HUES6 (cell line): Measurements from ENCODE around the gene COL24A1.

Experiments
- H3K27ac ChIP-seq: 2 replicates; pipeline ENCODE4 v1.7.0; 2013; ENCODE audit warnings: low read depth, mild to moderate bottlenecking, low read length, inconsistent platforms
- H3K27me3 ChIP-seq: 2 replicates; pipeline ENCODE4 v1.6.1; 2013; ENCODE audit warnings: low read length; ENCODE audit not compliant: control insufficient read depth, insufficient read depth
- H3K36me3 ChIP-seq: 2 replicates; pipeline ENCODE4 v1.6.1; 2013; ENCODE audit warnings: low read length; ENCODE audit not compliant: control insufficient read depth, insufficient read depth
- H3K4me1 ChIP-seq: 2 replicates; pipeline ENCODE4 v1.6.1; 2013; ENCODE audit warnings: low read length; ENCODE audit not compliant: control insufficient read depth, insufficient read depth
- H3K4me3 ChIP-seq: 2 replicates; pipeline ENCODE4 v1.5.1; 2013; ENCODE audit warnings: low read depth, low read length
- H3K9ac ChIP-seq: one replicate; pipeline ENCODE4 v1.6.1; 2013; ENCODE audit warnings: mild to moderate bottlenecking, low read length
- H3K9me3 ChIP-seq: 2 replicates; pipeline ENCODE4 v1.6.1; 2013; ENCODE audit warnings: low read depth, low read length; ENCODE audit not compliant: control insufficient read depth, insufficient read depth

The COL24A1 gene

GRCh38 chr1:86052948-86053698 lies 103.4 kb downstream of the COL24A1 start:
- no peak overlapping the region for H3K9ac ChIP-seq
- H3K27ac ChIP-seq: no peak overlapping the region
- H3K36me3 ChIP-seq: no peaks in the 10 kb centered on the region
- no peaks in the 10 kb centered on the region for H3K4me1 ChIP-seq
- no peaks in the 10 kb centered on the region for H3K9me3 ChIP-seq
- H3K4me3 ChIP-seq: no peak overlapping the region
- no peaks in the 10 kb centered on the region for H3K27me3 ChIP-seq

GRCh38 chr1:86035101-86035500 lies 121.5 kb downstream of the COL24A1 start:
- Histone ChIP-seq H3K36me3 (no peaks in the 10 kb centered on the region), H3K4me3 (no peak overlapping the region), H3K9me3 (no peaks in the 10 kb centered on the region), H3K27me3 (no peaks in the 10 kb centered on the region), H3K9ac (no peak overlapping the region), H3K4me1 (no peaks in the 10 kb centered on the region), H3K27ac (no peak overlapping the region)

- Histone ChIP-seq H3K36me3 (no peaks in the 10 kb centered on the region), H3K27me3 (no peaks in the 10 kb centered on the region), H3K4me1 (no peaks in the 10 kb centered on the region), H3K4me3 (no peak overlapping the region), H3K9me3 (0 out of 2 replicates have a peak, but pooled peaks cover 7% of the 10 kb centered on the region), H3K9ac (no peak overlapping the region), H3K27ac (no peak overlapping the region)
These were observed 126.4 kb downstream of the COL24A1 start for GRCh38 chr1:86030180-86030579.

- no peak overlapping the region for H3K9ac ChIP-seq
- H3K27me3 ChIP-seq: no peaks in the 10 kb centered on the region
- H3K4me3 ChIP-seq: no peak overlapping the region
- H3K36me3 ChIP-seq: no peaks in the 10 kb centered on the region
- H3K4me1 ChIP-seq: no peaks in the 10 kb centered on the region
- no peaks in the 10 kb centered on the region for H3K9me3 ChIP-seq
- no peak overlapping the region for H3K27ac ChIP-seq
These were observed 138.2 kb downstream of the COL24A1 start for GRCh38 chr1:86018283-86018923.

- Histone ChIP-seq H3K4me1 (no peaks in the 10 kb centered on the region), H3K4me3 (no peak overlapping the region), H3K27ac (no peak overlapping the region), H3K9ac (no peak overlapping the region), H3K27me3 (no peaks in the 10 kb centered on the region), H3K9me3 (no peaks in the 10 kb centered on the region), H3K36me3 (no peaks in the 10 kb centered on the region)
These were observed 140.4 kb downstream of the COL24A1 start for GRCh38 chr1:86016076-86016759.

GRCh38 chr1:86015375-86015774 lies 141.2 kb downstream of the COL24A1 start:
- Histone ChIP-seq H3K36me3 (no peaks in the 10 kb centered on the region), H3K27ac (no peak overlapping the region), H3K27me3 (no peaks in the 10 kb centered on the region), H3K4me3 (no peak overlapping the region), H3K4me1 (no peaks in the 10 kb centered on the region), H3K9me3 (no peaks in the 10 kb centered on the region), H3K9ac (no peak overlapping the region)

- H3K4me3 ChIP-seq: no peak overlapping the region
- H3K9me3 ChIP-seq: no peaks in the 10 kb centered on the region
- no peak overlapping the region for H3K9ac ChIP-seq
- H3K27ac ChIP-seq: no peak overlapping the region
- no peaks in the 10 kb centered on the region for H3K36me3 ChIP-seq
- no peaks in the 10 kb centered on the region for H3K27me3 ChIP-seq
- H3K4me1 ChIP-seq: no peaks in the 10 kb centered on the region
These were observed 156.0 kb downstream of the COL24A1 start for GRCh38 chr1:86000601-86001000.

- H3K36me3 ChIP-seq: no peaks in the 10 kb centered on the region
- H3K4me3 ChIP-seq: no peak overlapping the region
- H3K27me3 ChIP-seq: no peaks in the 10 kb centered on the region
- H3K9ac ChIP-seq: no peak overlapping the region
- no peaks in the 10 kb centered on the region for H3K4me1 ChIP-seq
- no peaks in the 10 kb centered on the region for H3K9me3 ChIP-seq
- H3K27ac ChIP-seq: no peak overlapping the region
These were observed 158.3 kb downstream of the COL24A1 start for GRCh38 chr1:85998105-85998855.

GRCh38 chr1:85992791-85993190 lies 163.8 kb downstream of the COL24A1 start:
- no peaks in the 10 kb centered on the region for H3K36me3 ChIP-seq
- H3K27ac ChIP-seq: no peak overlapping the region
- peaks cover 2% of the 10 kb centered on the region; the same call in 1 of the 2 replicates for H3K9me3 ChIP-seq
- H3K9ac ChIP-seq: no peak overlapping the region
- H3K4me3 ChIP-seq: no peak overlapping the region
- no peaks in the 10 kb centered on the region for H3K4me1 ChIP-seq
- no peaks in the 10 kb centered on the region for H3K27me3 ChIP-seq

- H3K4me3 ChIP-seq: no peak overlapping the region
These were observed 165.3 kb downstream of the COL24A1 start for GRCh38 chr1:85991261-85991660.

More at GRCh38 chr1:85991261-85991660, 165.3 kb downstream of the COL24A1 start:
- Histone ChIP-seq H3K9me3 (peaks cover 2% of the 10 kb centered on the region; the same call in 1 of the 2 replicates), H3K36me3 (no peaks in the 10 kb centered on the region), H3K9ac (no peak overlapping the region), H3K27ac (no peak overlapping the region), H3K4me1 (no peaks in the 10 kb centered on the region), H3K27me3 (no peaks in the 10 kb centered on the region)
